Epithelial cell of prostate (primary cell): ENCODE measurements around the gene DPPA5.
"Not testable (repeated sequence)": the region's sequence is repeated elsewhere in the genome, so short reads cannot be mapped to it uniquely, and the experiment has no call there.

Experiments
- DNase-seq: peaks from one replicate; pipeline ENCODE4 v3.0.0-alpha.2; 2011; ENCODE audit warnings: low read depth, low spot score
- H3K27ac ChIP-seq: fragments of 450-650 bp; 2 replicates; pipeline ENCODE4 v1.5.1; 2017; ENCODE audit warnings: mild to moderate bottlenecking

The DPPA5 gene

DNA sequence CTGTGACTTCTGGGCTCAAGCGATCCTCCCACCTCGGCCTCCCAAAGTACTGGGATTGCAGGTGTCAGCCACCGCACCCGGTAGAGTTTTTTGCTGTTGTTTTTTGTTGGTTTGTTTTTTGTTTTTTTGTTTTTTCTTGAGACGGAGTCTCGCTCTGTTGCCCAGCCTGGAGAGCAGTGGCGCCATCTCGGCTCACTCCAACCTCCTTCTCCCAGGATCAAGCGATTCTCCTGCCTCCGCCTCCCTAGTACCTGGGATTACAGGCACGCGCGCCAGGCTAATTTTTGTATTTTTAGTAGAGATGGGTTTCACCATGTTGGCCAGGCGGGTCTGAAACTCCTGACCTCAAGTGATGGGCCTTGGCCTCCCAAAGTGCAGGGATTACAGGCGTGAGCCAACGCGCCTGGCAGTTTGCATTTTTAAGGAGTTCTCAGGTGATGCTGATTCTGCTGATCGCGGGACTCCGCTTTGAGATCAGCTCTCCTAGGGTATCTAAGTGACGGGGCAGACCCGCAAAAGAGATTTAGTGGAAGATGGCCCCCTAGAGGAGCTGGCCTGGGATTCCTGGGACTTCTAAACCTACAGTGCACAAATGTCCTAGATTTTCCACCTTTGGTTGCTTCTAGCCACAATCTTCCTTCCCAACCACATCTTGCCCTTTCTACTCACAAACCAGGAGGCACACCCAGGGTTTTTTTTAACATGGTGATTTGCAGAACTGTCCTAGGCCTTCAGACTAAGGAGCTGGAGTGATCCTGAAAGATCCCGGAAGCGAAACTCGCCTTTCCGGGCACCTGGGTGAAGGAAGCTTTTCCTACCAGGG, 45.2 kb downstream of the DPPA5 start:
- peak overlapping the region; percentile 39 for H3K27ac ChIP-seq
- DNase-seq, result no peak

DNA sequence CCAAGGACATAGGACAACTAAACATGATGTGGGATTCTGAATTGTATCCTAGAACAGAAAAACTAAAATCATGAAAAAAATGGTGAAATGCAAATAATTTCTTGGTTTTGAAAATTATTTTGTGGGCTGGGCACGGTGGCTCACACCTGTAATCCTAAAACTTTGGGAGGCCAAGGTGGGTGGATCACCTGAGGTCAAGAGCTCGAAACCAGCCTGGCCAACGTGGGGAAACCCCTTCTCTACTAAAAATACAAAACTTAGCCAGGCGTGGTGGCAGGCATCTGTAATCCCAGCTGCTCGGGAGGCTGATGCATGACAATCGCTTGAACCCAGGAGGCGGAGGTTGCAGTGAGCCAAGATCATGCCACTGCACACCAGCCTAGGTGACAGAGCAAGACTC, 50.3 kb downstream of the DPPA5 start:
- H3K27ac ChIP-seq, DNase-seq: not testable (repeated sequence)
